Neural cell (in vitro differentiated cells): ENCODE results near the gene TIMP4. TPM values are rescaled to one million over a fixed set of nuclear protein-coding genes. Genes with fewer than 3 reads are reported as not detected.

Source experiments
- H2AFZ ChIP-seq: fragments of 200-600, 300-800 bp; sonication (generic), shearing (Covaris generic); 2 replicates; pipeline ENCODE4 v1.6.0; 2014; ENCODE audit warnings: low read depth, mild to moderate bottlenecking, antibody characterized with exemption, low read length, moderate library complexity
- H3F3A ChIP-seq: fragments of 200-600 bp; shearing (Covaris generic); 2 replicates; pipeline ENCODE4 v1.6.1; 2016; ENCODE audit warnings: mild to moderate bottlenecking, moderate library complexity, mixed read lengths, antibody characterized with exemption, low read length; ENCODE audit not compliant: insufficient read depth, poor library complexity, severe bottlenecking
- H3K27ac ChIP-seq: fragments of 200-600, 300-800 bp; sonication (generic), shearing (Covaris generic); 2 replicates; pipeline ENCODE4 v1.5.1; 2014; ENCODE audit warnings: mild to moderate bottlenecking, low read length, moderate library complexity
- H3K27me3 ChIP-seq: fragments of 300-800, 200-600 bp; sonication (generic), shearing (Covaris generic); 2 replicates; pipeline ENCODE4 v1.6.0; 2014; ENCODE audit warnings: mild to moderate bottlenecking, low read depth, low read length, moderate library complexity; ENCODE audit not compliant: insufficient read depth
- H3K36me3 ChIP-seq: fragments of 300-800, 200-600 bp; sonication (generic), shearing (Covaris generic); 2 replicates; pipeline ENCODE4 v1.5.1; 2014; ENCODE audit warnings: mild to moderate bottlenecking, antibody characterized with exemption, low read length, moderate library complexity; ENCODE audit not compliant: insufficient read depth
- H3K4me2 ChIP-seq: fragments of 300-800, 200-600 bp; sonication (generic), shearing (Covaris generic); 2 replicates; pipeline ENCODE4 v1.6.0; 2014; ENCODE audit warnings: mild to moderate bottlenecking, low read length
- H3K4me3 ChIP-seq: fragments of 300-800, 200-600 bp; sonication (generic), shearing (Covaris generic); 2 replicates; pipeline ENCODE4 v1.5.1; 2014; ENCODE audit warnings: mild to moderate bottlenecking, low read length, moderate library complexity
- H3K79me2 ChIP-seq: fragments of 200-600 bp; shearing (Covaris generic); replicated peaks from 2 replicates; pipeline ENCODE4 v1.6.0; 2014; ENCODE audit warnings: mild to moderate bottlenecking, low read length, moderate library complexity; ENCODE audit not compliant: insufficient read depth
- H3K9ac ChIP-seq: fragments of 300-800, 200-600 bp; sonication (generic), shearing (Covaris generic); 2 replicates; pipeline ENCODE4 v1.6.1; 2016; ENCODE audit warnings: mild to moderate bottlenecking, low read length, mixed read lengths
- H3K9me2 ChIP-seq: fragments of 200-600 bp; shearing (Covaris generic); 2 replicates; pipeline ENCODE4 v1.6.1; 2016; ENCODE audit warnings: mild to moderate bottlenecking, low read length, mixed read lengths; ENCODE audit not compliant: insufficient read depth
- H3K9me3 ChIP-seq: fragments of 200-600, 300-800 bp; sonication (generic), shearing (Covaris generic); 2 replicates; pipeline ENCODE4 v1.6.1; 2016; ENCODE audit warnings: mild to moderate bottlenecking, mixed run types, low read length, moderate library complexity, mixed read lengths
- H4K20me1 ChIP-seq: fragments of 200-600 bp; shearing (Covaris generic); 2 replicates; pipeline ENCODE4 v1.6.1; 2016; ENCODE audit warnings: mild to moderate bottlenecking, mixed run types; ENCODE audit not compliant: insufficient read depth
- POLR2AphosphoS5 ChIP-seq: IDR thresholded peaks from 2 replicates; pipeline ENCODE4 v1.6.1; 2012
- RAD21 ChIP-seq: fragments of 450-650 bp; conservative IDR thresholded peaks from 2 replicates; pipeline ENCODE4 v1.6.1; 2014; ENCODE audit warnings: antibody characterized with exemption, mild to moderate bottlenecking, moderate library complexity
- REST ChIP-seq: IDR thresholded peaks from 2 replicates; pipeline ENCODE4 v1.6.1; 2012; ENCODE audit warnings: borderline replicate concordance
- TAF1 ChIP-seq: IDR thresholded peaks from 2 replicates; pipeline ENCODE4 v1.6.1; 2012; ENCODE audit warnings: low read depth
- polyA plus RNA-seq: library from polyadenylated mRNA; depleted of rRNA; stranded (reverse); fragments of >200 nt; gene quantifications from 2 replicates; pipeline ENCODE4 v1.2.3, GENCODE V29; 2014

The TIMP4 gene
- polyA plus RNA-seq, 1 donor from 2014 or later = not detected

GRCh38 chr3:12107071-12107713 is 51.5 kb downstream of the TIMP4 start:
- H3F3A ChIP-seq = no peaks in the 10 kb centered on the region
- no peaks in the 10 kb centered on the region for H3K9me2 ChIP-seq
- H3K9ac ChIP-seq = no peak overlapping the region
- H3K79me2 ChIP-seq = no peaks in the 10 kb centered on the region
- no peak overlapping the region for H3K4me3 ChIP-seq
- no peaks in the 10 kb centered on the region for H4K20me1 ChIP-seq
- no peak overlapping the region for H3K27ac ChIP-seq
- TF ChIP-seq RAD21 (no peak), TAF1 (no peak), POLR2AphosphoS5 (no peak), REST (no peak)
- H3K9me3 ChIP-seq = no peaks in the 10 kb centered on the region
- H2AFZ ChIP-seq = no peak overlapping the region
- H3K4me2 ChIP-seq = no peak overlapping the region
- H3K36me3 ChIP-seq = no peaks in the 10 kb centered on the region
- no peaks in the 10 kb centered on the region for H3K27me3 ChIP-seq

Other genes with a start within 250 kb of the TIMP4 start
- 7.0 and 7.2 TPM in 2 replicates for gene SYN2, start 154.5 kb downstream of the TIMP4 start, polyA plus RNA-seq
- 0.35 and 0.54 TPM in 2 replicates for gene PPARG, start 130.2 kb upstream of the TIMP4 start, polyA plus RNA-seq